HEK293 (cell line): ENCODE data around the gene RSPRY1.
A peak's percentile ranks its signal among the peaks of the same experiment; 100 is the strongest.

Experiments used
- CTCF ChIA-PET: fragments of 350-600 bp; formaldehyde crosslinking; extraction: SDS; loops from one replicate; lab custom pipeline; 2021; ENCODE audit warnings: antibody characterized with exemption; lab: Yijun Ruan, JAX
- POLR2A ChIA-PET: fragments of 300-600 bp; formaldehyde crosslinking; extraction: SDS; loops from one replicate; lab custom pipeline; 2020; ENCODE audit warnings: antibody characterized with exemption, inconsistent platforms; lab: Yijun Ruan, JAX
- H3K27ac ChIP-seq: fragments of 200-500 bp; sonication (Bioruptor generic); 2 replicates; pipeline ENCODE4 v1.5.1; 2014; ENCODE audit warnings: low read depth, low read length, control low read depth, inconsistent platforms; ENCODE audit errors: extremely low read depth
- H3K36me3 ChIP-seq, 2 experiments: fragments of 200-500 bp in 1 of 2; sonication (Bioruptor generic) in 1 of 2; 1 replicate in 1 of 2; 2 replicates in 1 of 2; pipeline ENCODE4 v1.5.1; 2014 to 2017; ENCODE audit warnings: inconsistent platforms in 2 of 2, low read length in 2 of 2; ENCODE audit not compliant: control insufficient read depth in 2 of 2, insufficient read depth in 1 of 2
- H3K4me1 ChIP-seq: fragments of 200-500 bp; sonication (Bioruptor generic); 2 replicates; pipeline ENCODE4 v1.5.1; 2014; ENCODE audit warnings: mild to moderate bottlenecking, low read length, inconsistent platforms; ENCODE audit not compliant: control insufficient read depth, insufficient read depth
- H3K4me3 ChIP-seq: 2 replicates; pipeline ENCODE4 v1.5.1; 2011; ENCODE audit warnings: low read depth, mild to moderate bottlenecking, control low read depth, low read length, moderate library complexity
- H3K9me3 ChIP-seq: fragments of 200-500 bp; sonication (Bioruptor generic); 2 replicates; pipeline ENCODE4 v1.5.1; 2014; ENCODE audit warnings: low read depth, low read length, inconsistent platforms; ENCODE audit not compliant: control insufficient read depth, insufficient read depth
- BCL11B ChIP-seq: fragments of 450-650 bp; formaldehyde crosslinking; IDR thresholded peaks from 2 replicates; pipeline ENCODE4 v1.5.1; 2016; ENCODE audit warnings: low read depth, missing biosample characterization, missing genetic modification characterization
- IKZF3 ChIP-seq: fragments of 450-650 bp; IDR thresholded peaks from 2 replicates; pipeline ENCODE4 v1.5.0; 2018; ENCODE audit warnings: missing biosample characterization, mild to moderate bottlenecking, missing genetic modification characterization, moderate library complexity
- REPIN1 ChIP-seq: fragments of 450-650 bp; formaldehyde crosslinking; IDR thresholded peaks from 2 replicates; pipeline ENCODE4 v1.5.1; 2017; ENCODE audit warnings: missing biosample characterization, missing genetic modification characterization, low read depth
- SP3 ChIP-seq: fragments of 450-650 bp; formaldehyde crosslinking; IDR thresholded peaks from 2 replicates; pipeline ENCODE4 v1.5.1; 2016; ENCODE audit warnings: missing biosample characterization, missing genetic modification characterization
- ZBTB17 ChIP-seq: fragments of 450-650 bp; formaldehyde crosslinking; IDR thresholded peaks from 2 replicates; pipeline ENCODE4 v1.5.1; 2016; ENCODE audit warnings: missing biosample characterization, missing genetic modification characterization
- ZBTB20 ChIP-seq: fragments of 450-650 bp; formaldehyde crosslinking; IDR thresholded peaks from 2 replicates; pipeline ENCODE4 v1.5.1; 2016; ENCODE audit warnings: missing biosample characterization, missing genetic modification characterization
- ZBTB8A ChIP-seq: fragments of 450-650 bp; formaldehyde crosslinking; IDR thresholded peaks from 2 replicates; pipeline ENCODE4 v1.5.1; 2016; ENCODE audit warnings: missing biosample characterization, missing genetic modification characterization
- ZFHX2 ChIP-seq: fragments of 450-650 bp; formaldehyde crosslinking; conservative IDR thresholded peaks from 2 replicates; pipeline ENCODE4 v1.5.1; 2016; ENCODE audit warnings: missing biosample characterization, missing genetic modification characterization
- ZFP41 ChIP-seq: fragments of 450-650 bp; formaldehyde crosslinking; IDR thresholded peaks from 2 replicates; pipeline ENCODE4 v1.5.1; 2016; ENCODE audit warnings: missing biosample characterization, missing genetic modification characterization, borderline replicate concordance
- ZFP69B ChIP-seq: fragments of 450-650 bp; formaldehyde crosslinking; IDR thresholded peaks from 2 replicates; pipeline ENCODE4 v1.5.1; 2016; ENCODE audit warnings: missing biosample characterization, missing genetic modification characterization
- ZIC2 ChIP-seq: fragments of 450-650 bp; formaldehyde crosslinking; IDR thresholded peaks from 2 replicates; pipeline ENCODE4 v1.5.1; 2016; ENCODE audit warnings: missing biosample characterization, missing genetic modification characterization
- ZNF341 ChIP-seq: fragments of 450-650 bp; formaldehyde crosslinking; IDR thresholded peaks from 2 replicates; pipeline ENCODE4; 2016; ENCODE audit warnings: low read depth, missing biosample characterization, missing genetic modification characterization
- ZNF37A ChIP-seq: fragments of 450-650 bp; IDR thresholded peaks from 2 replicates; pipeline ENCODE4 v1.5.1; 2018; ENCODE audit warnings: missing biosample characterization, missing genetic modification characterization
- ZNF423 ChIP-seq: fragments of 450-650 bp; formaldehyde crosslinking; IDR thresholded peaks from 2 replicates; pipeline ENCODE4 v1.5.1; 2016; ENCODE audit warnings: missing biosample characterization, missing genetic modification characterization
- ZNF660 ChIP-seq: fragments of 450-650 bp; IDR thresholded peaks from 2 replicates; pipeline ENCODE4 v1.5.1; 2018; ENCODE audit warnings: missing biosample characterization, mild to moderate bottlenecking, missing genetic modification characterization
- ZNF776 ChIP-seq: fragments of 450-650 bp; formaldehyde crosslinking; IDR thresholded peaks from 2 replicates; pipeline ENCODE4 v1.5.0; 2017; ENCODE audit warnings: missing biosample characterization, missing genetic modification characterization, borderline replicate concordance
- ZSCAN16 ChIP-seq: fragments of 450-650 bp; formaldehyde crosslinking; IDR thresholded peaks from 2 replicates; pipeline ENCODE4 v1.5.1; 2016; ENCODE audit warnings: missing biosample characterization, missing genetic modification characterization
- ZSCAN23 ChIP-seq: fragments of 450-650 bp; formaldehyde crosslinking; IDR thresholded peaks from 2 replicates; pipeline ENCODE4 v1.5.1; 2016; ENCODE audit warnings: missing biosample characterization, missing genetic modification characterization
- ZSCAN30 ChIP-seq: fragments of 450-650 bp; IDR thresholded peaks from 2 replicates; pipeline ENCODE4 v1.5.1; 2018; ENCODE audit warnings: missing biosample characterization, mild to moderate bottlenecking, missing genetic modification characterization, moderate library complexity
- TF ChIP-seq, protein P1 (sequence below): fragments of 450-650 bp; formaldehyde crosslinking; IDR thresholded peaks from 2 replicates; pipeline ENCODE4 v1.5.1; 2016; ENCODE audit warnings: missing biosample characterization, missing genetic modification characterization
- TF ChIP-seq, protein P2 (sequence below): fragments of 450-650 bp; formaldehyde crosslinking; IDR thresholded peaks from 2 replicates; pipeline ENCODE4 v1.5.1; 2017; ENCODE audit warnings: missing biosample characterization, missing genetic modification characterization
- TF ChIP-seq, protein P3 (sequence below): fragments of 450-650 bp; formaldehyde crosslinking; IDR thresholded peaks from 2 replicates; pipeline ENCODE4 v1.5.1; 2016; ENCODE audit warnings: missing biosample characterization, missing genetic modification characterization
- TF ChIP-seq, protein P4 (sequence below): fragments of 450-650 bp; formaldehyde crosslinking; IDR thresholded peaks from 2 replicates; pipeline ENCODE4 v1.5.1; 2017; ENCODE audit warnings: missing biosample characterization, missing genetic modification characterization

The RSPRY1 gene

DNA sequence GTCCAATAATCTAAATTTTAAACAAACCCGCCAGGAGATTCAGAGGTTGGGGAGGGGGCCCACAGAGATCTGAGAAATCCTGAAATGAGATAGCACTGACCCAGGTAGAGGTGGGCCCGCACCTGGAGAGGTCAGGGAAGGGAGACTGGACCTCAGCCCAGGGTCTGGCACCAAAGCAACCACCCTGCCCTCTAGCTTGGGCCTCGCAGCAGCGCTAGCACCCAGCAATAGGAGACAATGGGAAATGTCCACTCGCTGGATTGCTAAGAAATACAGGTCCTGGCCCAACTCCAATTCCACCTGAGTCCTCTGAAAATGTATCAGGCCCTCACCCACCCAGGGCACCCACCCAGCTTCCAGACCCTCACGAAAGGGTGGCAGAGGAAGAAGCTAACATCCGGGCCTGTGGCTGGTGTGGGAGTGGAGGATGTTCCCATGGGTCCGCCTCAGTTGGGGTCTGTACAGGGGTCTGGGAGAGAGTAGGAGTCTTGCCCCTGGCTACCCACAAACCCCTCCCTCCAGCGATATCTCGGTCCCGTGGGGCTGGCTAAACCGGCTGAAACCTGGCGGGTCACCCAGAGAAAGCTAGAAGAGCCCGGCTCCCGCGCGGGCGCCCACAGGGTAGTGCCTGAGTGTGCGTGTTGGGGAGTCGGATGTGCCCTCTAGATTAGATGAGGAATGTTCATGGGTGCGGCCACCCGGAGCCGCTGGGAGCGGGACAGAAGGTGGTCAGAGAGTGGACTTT lies 97.3 kb downstream of the RSPRY1 start:
- H3K9me3 ChIP-seq, result no peaks in the 10 kb centered on the region
- TF ChIP-seq ZFP41 (tag by site-specific recombination), result no peak
- TF ChIP-seq, all 188 proteins: peak for 0
- CTCF ChIA-PET, result no interaction called here
- POLR2A ChIA-PET, result interaction anchor here (1.5 kb wide), 1 partner anchor 17 kb away, joined by 4 read pairs; no protein-coding TSS in a partner anchor
- no peaks in the 10 kb centered on the region for H3K36me3 ChIP-seq
- no peak overlapping the region for H3K27ac ChIP-seq
- H3K4me1 ChIP-seq, result no peaks in the 10 kb centered on the region; the same call in 1 of the 2 replicates
- H3K4me3 ChIP-seq, result no peak overlapping the region

DNA sequence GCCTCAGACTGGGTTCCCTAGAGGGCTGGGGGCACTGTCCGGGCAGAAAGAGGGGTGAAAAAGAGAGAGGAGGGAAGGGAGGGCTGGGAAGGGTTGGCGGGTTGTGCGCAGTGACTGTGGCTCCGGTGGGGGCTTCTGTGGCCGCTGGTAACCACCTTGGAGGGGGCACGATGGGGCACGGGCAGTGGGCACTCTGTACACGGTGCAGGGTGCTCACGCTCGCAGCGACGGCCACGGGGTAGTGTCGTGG lies 97.8 kb downstream of the RSPRY1 start:
- H3K4me1 ChIP-seq, result no peaks in the 10 kb centered on the region; the same call in 1 of the 2 replicates
- ChIA-PET POLR2A (interaction anchor here (1.5 kb wide), 1 partner anchor 16 kb away, joined by 4 read pairs; no protein-coding TSS in a partner anchor), CTCF (no interaction called here)
- no peaks in the 10 kb centered on the region for H3K36me3 ChIP-seq
- TF ChIP-seq, protein P1, sequence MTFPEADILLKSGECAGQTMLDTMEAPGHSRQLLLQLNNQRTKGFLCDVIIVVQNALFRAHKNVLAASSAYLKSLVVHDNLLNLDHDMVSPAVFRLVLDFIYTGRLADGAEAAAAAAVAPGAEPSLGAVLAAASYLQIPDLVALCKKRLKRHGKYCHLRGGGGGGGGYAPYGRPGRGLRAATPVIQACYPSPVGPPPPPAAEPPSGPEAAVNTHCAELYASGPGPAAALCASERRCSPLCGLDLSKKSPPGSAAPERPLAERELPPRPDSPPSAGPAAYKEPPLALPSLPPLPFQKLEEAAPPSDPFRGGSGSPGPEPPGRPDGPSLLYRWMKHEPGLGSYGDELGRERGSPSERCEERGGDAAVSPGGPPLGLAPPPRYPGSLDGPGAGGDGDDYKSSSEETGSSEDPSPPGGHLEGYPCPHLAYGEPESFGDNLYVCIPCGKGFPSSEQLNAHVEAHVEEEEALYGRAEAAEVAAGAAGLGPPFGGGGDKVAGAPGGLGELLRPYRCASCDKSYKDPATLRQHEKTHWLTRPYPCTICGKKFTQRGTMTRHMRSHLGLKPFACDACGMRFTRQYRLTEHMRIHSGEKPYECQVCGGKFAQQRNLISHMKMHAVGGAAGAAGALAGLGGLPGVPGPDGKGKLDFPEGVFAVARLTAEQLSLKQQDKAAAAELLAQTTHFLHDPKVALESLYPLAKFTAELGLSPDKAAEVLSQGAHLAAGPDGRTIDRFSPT, result peak; percentile 68
- TF ChIP-seq ZBTB8A (tag by site-specific recombination), result no peak
- H3K4me3 ChIP-seq, result no peak overlapping the region
- H3K27ac ChIP-seq, result no peak overlapping the region; the same call in 1 of the 2 replicates
- no peaks in the 10 kb centered on the region for H3K9me3 ChIP-seq

DNA sequence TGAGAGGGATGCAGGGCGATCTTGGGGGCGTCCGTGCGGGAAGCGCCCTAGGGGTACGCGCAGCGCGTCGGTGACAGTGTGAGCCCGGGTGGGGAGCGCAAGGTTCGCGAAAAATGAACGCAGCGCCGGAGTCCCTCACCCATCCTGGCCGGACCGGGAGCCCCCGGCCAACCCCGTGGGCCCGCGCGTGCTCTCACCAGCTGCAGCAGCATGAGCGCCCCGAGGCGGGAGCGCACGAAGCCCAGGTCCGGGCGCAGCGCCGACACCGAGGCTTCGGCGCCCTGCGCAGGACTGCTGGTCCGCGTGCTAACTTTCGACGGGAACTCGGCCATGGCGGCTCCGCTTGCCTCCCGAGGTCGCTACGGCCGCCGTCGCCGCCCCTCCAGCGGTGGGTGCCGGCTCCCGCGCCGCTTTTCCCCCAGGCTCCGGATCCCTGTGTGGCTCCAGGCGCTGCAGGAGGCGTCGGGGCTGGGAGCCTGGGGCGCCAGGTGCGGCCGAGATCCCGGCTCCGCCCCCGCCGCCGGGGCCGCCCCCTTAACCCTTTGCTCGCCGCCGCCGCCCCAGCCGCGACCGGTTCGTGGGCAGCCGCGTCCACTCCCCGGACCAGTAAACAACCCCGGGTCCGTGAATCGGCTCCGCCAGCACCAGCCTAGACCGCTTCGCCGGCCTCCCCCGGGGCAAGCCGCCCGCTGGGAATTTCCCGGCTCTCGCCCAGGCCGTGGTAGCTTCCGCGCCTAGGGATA lies 98.3 kb downstream of the RSPRY1 start, which contains the start of gene PLLP:
Gene PLLP (minus strand): TSS at position 464 of the 743 bp plus-strand sequence. CDS start 132 bp downstream, at position 332.
- H3K4me1 ChIP-seq, result no peaks in the 10 kb centered on the region; the same call in 1 of the 2 replicates
- CTCF ChIA-PET, result interaction anchor here (0.6 to 0.8 kb wide), 2 partner anchors 16 to 508 kb away, joined by 3 to 6 read pairs; no protein-coding TSS in a partner anchor
- peak within 1 kb of the TSS; percentile 18; the same call in 1 of the 2 replicates for H3K27ac ChIP-seq
- H3K36me3 ChIP-seq, result no peaks in the 10 kb centered on the region
- POLR2A ChIA-PET, result interaction anchor here (1.0 to 1.5 kb wide), 2 partner anchors 16 to 39 kb away, joined by 4 read pairs; partner anchors contain the start of gene ARL2BP
- no peaks in the 10 kb centered on the region for H3K9me3 ChIP-seq
- peak within 1 kb of the TSS; percentile 45 for H3K4me3 ChIP-seq
- TF ChIP-seq ZNF37A (tag by site-specific recombination), result no peak
- peak; percentile 54 for TF ChIP-seq ZFHX2
- 0 out of 2 replicates have a peak, but pooled peaks have one; percentile 28 for TF ChIP-seq REPIN1 (tag by site-specific recombination)
- TF ChIP-seq ZBTB17 (tag by site-specific recombination), result peak; percentile 66; the same call in 1 of the 2 replicates
- peak; percentile 39; the same call in 1 of the 2 replicates for TF ChIP-seq ZIC2 (tag by site-specific recombination)
- no peak for TF ChIP-seq ZNF341 (tag by site-specific recombination)
- peak; percentile 73 for TF ChIP-seq IKZF3 (tag by site-specific recombination)
- no peak; the same call in 1 of the 2 replicates for TF ChIP-seq ZBTB20 (tag by site-specific recombination)
- TF ChIP-seq ZSCAN30 (tag by site-specific recombination), result peak; percentile 75; the same call in 1 of the 2 replicates
- peak; percentile 40; the same call in 1 of the 2 replicates for TF ChIP-seq ZNF423 (tag by site-specific recombination)
- TF ChIP-seq ZNF776 (tag by site-specific recombination), result no peak
- no peak for TF ChIP-seq BCL11B (tag by site-specific recombination)
- TF ChIP-seq ZNF660 (tag by site-specific recombination), result peak; percentile 34; the same call in 1 of the 2 replicates
- no peak for TF ChIP-seq ZSCAN23
- peak; percentile 67 for TF ChIP-seq SP3 (tag by site-specific recombination)
- TF ChIP-seq, protein P2, sequence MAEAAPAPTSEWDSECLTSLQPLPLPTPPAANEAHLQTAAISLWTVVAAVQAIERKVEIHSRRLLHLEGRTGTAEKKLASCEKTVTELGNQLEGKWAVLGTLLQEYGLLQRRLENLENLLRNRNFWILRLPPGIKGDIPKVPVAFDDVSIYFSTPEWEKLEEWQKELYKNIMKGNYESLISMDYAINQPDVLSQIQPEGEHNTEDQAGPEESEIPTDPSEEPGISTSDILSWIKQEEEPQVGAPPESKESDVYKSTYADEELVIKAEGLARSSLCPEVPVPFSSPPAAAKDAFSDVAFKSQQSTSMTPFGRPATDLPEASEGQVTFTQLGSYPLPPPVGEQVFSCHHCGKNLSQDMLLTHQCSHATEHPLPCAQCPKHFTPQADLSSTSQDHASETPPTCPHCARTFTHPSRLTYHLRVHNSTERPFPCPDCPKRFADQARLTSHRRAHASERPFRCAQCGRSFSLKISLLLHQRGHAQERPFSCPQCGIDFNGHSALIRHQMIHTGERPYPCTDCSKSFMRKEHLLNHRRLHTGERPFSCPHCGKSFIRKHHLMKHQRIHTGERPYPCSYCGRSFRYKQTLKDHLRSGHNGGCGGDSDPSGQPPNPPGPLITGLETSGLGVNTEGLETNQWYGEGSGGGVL (tag by site-specific recombination), result no peak; the same call in 1 of the 2 replicates
- TF ChIP-seq ZSCAN16 (tag by site-specific recombination), result no peak
- TF ChIP-seq, protein P3, sequence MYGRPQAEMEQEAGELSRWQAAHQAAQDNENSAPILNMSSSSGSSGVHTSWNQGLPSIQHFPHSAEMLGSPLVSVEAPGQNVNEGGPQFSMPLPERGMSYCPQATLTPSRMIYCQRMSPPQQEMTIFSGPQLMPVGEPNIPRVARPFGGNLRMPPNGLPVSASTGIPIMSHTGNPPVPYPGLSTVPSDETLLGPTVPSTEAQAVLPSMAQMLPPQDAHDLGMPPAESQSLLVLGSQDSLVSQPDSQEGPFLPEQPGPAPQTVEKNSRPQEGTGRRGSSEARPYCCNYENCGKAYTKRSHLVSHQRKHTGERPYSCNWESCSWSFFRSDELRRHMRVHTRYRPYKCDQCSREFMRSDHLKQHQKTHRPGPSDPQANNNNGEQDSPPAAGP (tag by site-specific recombination), result peak; percentile 35; the same call in 1 of the 2 replicates
- TF ChIP-seq, protein P4, sequence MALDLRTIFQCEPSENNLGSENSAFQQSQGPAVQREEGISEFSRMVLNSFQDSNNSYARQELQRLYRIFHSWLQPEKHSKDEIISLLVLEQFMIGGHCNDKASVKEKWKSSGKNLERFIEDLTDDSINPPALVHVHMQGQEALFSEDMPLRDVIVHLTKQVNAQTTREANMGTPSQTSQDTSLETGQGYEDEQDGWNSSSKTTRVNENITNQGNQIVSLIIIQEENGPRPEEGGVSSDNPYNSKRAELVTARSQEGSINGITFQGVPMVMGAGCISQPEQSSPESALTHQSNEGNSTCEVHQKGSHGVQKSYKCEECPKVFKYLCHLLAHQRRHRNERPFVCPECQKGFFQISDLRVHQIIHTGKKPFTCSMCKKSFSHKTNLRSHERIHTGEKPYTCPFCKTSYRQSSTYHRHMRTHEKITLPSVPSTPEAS, result no peak
- TF ChIP-seq ZFP69B, result no peak
